ENCODE results near the gene INSIG1.

DNA sequence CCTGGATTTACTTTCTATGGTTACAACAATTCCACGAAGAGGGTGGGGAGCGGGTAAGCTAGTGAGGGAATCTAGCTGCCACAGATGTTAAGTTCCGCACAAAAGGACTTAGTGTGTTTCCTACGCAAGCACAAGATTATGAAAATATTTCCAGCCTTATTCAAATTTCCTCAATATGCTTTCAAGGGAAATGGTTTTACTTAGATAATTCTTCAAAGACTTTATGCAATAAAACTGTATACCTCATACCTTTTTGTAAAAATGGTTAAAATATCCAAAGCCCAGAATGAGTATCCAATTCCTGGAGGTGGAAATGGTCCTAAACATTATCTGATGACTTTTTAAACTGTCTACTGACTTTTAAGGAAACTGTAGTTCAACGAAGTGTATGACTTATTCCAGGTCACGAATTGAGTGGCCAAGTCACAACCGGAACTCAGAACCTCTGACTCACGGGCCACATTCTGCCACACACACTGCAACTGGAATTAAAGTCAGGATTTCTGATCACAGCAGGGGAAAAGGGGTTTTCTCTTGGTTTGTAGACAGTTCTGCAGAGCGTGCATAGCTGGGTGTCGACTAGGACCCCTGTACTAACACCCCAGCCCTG is 20.2 kb upstream of the INSIG1 start:
- TF ChIP-seq EZH2 (IDR thresholded peaks at IDR 0.05; ENCODE audit: low read depth): no peak
- TF ChIP-seq, protein P1, sequence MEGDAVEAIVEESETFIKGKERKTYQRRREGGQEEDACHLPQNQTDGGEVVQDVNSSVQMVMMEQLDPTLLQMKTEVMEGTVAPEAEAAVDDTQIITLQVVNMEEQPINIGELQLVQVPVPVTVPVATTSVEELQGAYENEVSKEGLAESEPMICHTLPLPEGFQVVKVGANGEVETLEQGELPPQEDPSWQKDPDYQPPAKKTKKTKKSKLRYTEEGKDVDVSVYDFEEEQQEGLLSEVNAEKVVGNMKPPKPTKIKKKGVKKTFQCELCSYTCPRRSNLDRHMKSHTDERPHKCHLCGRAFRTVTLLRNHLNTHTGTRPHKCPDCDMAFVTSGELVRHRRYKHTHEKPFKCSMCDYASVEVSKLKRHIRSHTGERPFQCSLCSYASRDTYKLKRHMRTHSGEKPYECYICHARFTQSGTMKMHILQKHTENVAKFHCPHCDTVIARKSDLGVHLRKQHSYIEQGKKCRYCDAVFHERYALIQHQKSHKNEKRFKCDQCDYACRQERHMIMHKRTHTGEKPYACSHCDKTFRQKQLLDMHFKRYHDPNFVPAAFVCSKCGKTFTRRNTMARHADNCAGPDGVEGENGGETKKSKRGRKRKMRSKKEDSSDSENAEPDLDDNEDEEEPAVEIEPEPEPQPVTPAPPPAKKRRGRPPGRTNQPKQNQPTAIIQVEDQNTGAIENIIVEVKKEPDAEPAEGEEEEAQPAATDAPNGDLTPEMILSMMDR (conservative IDR thresholded peaks at IDR 0.05): no peak

All from PC-9 (cell line).